ENCODE results near the gene APBA2. TPM values are rescaled to one million over a fixed set of nuclear protein-coding genes. Genes with fewer than 3 reads are reported as not detected.

Gene APBA2
- total and polyA plus RNA-seq, 10 of the 15 experiments (the other 5 are each of a cell fraction or from before 2014, with no cell fraction given): 0.06 to 0.26 (median 0.07) TPM; not detected in 7

DNA sequence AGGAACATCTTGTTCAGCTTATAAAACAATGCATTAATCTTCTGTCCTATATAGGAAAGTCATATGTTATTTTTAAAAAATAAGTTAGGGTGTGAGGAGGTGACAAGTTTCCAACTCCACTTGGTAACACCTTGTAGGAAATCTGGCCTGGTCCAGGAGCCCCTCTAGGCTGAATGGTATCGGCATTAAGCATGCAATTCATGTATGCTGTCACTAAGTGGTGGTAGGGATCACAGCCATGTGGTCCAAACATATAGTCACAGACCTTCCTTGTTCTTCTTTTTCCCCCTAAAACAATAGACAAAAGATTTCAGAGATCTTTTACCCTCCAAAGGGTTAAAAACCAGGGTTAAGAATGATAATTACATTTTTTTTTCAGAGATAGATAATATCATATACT lies 4.2 kb upstream of the APBA2 start:
- Histone ChIP-seq H3K4me1 (ENCODE audit: control insufficient read depth, insufficient read depth, low read length) (no peaks in the 10 kb centered on the region), H3K36me3 (ENCODE audit: control insufficient read depth in 2 of 2, insufficient read depth in 2 of 2, low read length in 1 of 2) (no peaks in the 10 kb centered on the region), H3K27me3 (replicated peaks in 1 of 2; ENCODE audit: control insufficient read depth in 2 of 2, insufficient read depth in 2 of 2, low read length in 1 of 2) (peaks cover 0 to 5% of the 10 kb centered on the region in 2 experiments; a peak in 3 of 4 replicates), H4K20me1 (ENCODE audit: control insufficient read depth, insufficient read depth) (no peaks in the 10 kb centered on the region), H2AFZ (ENCODE audit: control insufficient read depth, low read depth, low read length) (no peak overlapping the region), H3K27ac (ENCODE audit: control insufficient read depth, insufficient read depth) (no peak overlapping the region), H3K4me2 (ENCODE audit: control insufficient read depth, insufficient read depth) (no peak overlapping the region), H3K79me2 (ENCODE audit: control insufficient read depth, insufficient read depth, low read length) (no peaks in the 10 kb centered on the region), H3K9me3 (replicated peaks; ENCODE audit: control insufficient read depth, insufficient read depth, low read length) (no peaks in the 10 kb centered on the region), H3K9ac (ENCODE audit: control insufficient read depth, insufficient read depth, low read length) (no peak overlapping the region), H3K4me3 (no peak overlapping the region)
- CTCF ChIA-PET: no interaction called here
- POLR2A ChIA-PET: no interaction called here
- no peak for TF ChIP-seq RAD51 (IDR thresholded peaks at IDR 0.05)
- TF ChIP-seq, protein P1, sequence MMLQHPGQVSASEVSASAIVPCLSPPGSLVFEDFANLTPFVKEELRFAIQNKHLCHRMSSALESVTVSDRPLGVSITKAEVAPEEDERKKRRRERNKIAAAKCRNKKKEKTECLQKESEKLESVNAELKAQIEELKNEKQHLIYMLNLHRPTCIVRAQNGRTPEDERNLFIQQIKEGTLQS (IDR thresholded peaks at IDR 0.05; ENCODE audit: borderline replicate concordance, extremely low read depth, low read depth, low read length): no peak
- TF ChIP-seq, protein P2, sequence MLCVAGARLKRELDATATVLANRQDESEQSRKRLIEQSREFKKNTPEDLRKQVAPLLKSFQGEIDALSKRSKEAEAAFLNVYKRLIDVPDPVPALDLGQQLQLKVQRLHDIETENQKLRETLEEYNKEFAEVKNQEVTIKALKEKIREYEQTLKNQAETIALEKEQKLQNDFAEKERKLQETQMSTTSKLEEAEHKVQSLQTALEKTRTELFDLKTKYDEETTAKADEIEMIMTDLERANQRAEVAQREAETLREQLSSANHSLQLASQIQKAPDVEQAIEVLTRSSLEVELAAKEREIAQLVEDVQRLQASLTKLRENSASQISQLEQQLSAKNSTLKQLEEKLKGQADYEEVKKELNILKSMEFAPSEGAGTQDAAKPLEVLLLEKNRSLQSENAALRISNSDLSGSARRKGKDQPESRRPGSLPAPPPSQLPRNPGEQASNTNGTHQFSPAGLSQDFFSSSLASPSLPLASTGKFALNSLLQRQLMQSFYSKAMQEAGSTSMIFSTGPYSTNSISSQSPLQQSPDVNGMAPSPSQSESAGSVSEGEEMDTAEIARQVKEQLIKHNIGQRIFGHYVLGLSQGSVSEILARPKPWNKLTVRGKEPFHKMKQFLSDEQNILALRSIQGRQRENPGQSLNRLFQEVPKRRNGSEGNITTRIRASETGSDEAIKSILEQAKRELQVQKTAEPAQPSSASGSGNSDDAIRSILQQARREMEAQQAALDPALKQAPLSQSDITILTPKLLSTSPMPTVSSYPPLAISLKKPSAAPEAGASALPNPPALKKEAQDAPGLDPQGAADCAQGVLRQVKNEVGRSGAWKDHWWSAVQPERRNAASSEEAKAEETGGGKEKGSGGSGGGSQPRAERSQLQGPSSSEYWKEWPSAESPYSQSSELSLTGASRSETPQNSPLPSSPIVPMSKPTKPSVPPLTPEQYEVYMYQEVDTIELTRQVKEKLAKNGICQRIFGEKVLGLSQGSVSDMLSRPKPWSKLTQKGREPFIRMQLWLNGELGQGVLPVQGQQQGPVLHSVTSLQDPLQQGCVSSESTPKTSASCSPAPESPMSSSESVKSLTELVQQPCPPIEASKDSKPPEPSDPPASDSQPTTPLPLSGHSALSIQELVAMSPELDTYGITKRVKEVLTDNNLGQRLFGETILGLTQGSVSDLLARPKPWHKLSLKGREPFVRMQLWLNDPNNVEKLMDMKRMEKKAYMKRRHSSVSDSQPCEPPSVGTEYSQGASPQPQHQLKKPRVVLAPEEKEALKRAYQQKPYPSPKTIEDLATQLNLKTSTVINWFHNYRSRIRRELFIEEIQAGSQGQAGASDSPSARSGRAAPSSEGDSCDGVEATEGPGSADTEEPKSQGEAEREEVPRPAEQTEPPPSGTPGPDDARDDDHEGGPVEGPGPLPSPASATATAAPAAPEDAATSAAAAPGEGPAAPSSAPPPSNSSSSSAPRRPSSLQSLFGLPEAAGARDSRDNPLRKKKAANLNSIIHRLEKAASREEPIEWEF (IDR thresholded peaks at IDR 0.05; ENCODE audit: insufficient replicate concordance, low read depth, low read length): no peak
- SMC1A ChIA-PET (ENCODE audit: uncharacterized antibody, unreplicated experiment): no interaction called here
- RAD21 ChIA-PET (ENCODE audit: unreplicated experiment): no interaction called here
- intact Hi-C loops (cut with micrococcal nuclease; ENCODE audit: unreplicated experiment) (no loop called here), in situ Hi-C loops (cut with MboI) (no loop called here)
- 46% methylated on average over 1 of the region's 1 CpG for WGBS (ENCODE audit: insufficient coverage, insufficient replicate concordance, low lambda C conversion rate, missing lambda C conversion rate)
- no peak for ATAC-seq
- no peak for DNase-seq (ENCODE audit: low read depth, low spot score)
- FAIRE-seq: no peak
- BruUV-seq (replicated peaks): no TSS peak
